ENCODE results near the gene MTAP.

The MTAP gene

DNA sequence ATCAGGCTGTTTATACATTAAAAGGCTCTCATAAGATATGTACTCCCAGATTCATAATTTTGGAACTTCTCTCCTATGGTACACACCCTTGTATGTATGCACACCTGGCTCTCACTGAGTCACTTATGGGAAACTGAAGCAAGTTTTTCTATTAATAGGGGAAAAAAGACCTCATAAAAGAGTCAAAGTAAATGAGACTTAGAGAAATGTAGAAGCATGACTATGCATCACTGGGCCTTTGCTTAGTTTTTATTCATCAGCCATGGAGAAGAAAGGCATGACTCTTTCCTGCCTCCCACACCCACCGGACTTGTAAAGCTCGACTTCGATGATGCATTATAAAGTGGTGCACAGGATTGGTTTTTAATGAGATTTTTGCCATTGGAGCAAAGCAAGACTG is 28.2 kb downstream of the MTAP start:
- no peaks in the 10 kb centered on the region for H3K27me3 ChIP-seq (ENCODE audit: insufficient read depth, low read length, poor library complexity, severe bottlenecking)
- H3K9me2 ChIP-seq (replicated peaks; ENCODE audit: low read depth, low read length) = no peaks in the 10 kb centered on the region
- H3F3A ChIP-seq (ENCODE audit: low read depth) = no peaks in the 10 kb centered on the region
- peaks cover 24% of the 10 kb centered on the region; the same call in 1 of the 2 replicates for H3K79me2 ChIP-seq (ENCODE audit: insufficient read depth, low read length)
- H3K4me1 ChIP-seq (ENCODE audit: insufficient read depth, low read length, poor library complexity, severe bottlenecking) = no peaks in the 10 kb centered on the region
- no peak overlapping the region for H3K4me2 ChIP-seq (ENCODE audit: low read depth, low read length, poor library complexity, severe bottlenecking)
- TF ChIP-seq, protein P1, sequence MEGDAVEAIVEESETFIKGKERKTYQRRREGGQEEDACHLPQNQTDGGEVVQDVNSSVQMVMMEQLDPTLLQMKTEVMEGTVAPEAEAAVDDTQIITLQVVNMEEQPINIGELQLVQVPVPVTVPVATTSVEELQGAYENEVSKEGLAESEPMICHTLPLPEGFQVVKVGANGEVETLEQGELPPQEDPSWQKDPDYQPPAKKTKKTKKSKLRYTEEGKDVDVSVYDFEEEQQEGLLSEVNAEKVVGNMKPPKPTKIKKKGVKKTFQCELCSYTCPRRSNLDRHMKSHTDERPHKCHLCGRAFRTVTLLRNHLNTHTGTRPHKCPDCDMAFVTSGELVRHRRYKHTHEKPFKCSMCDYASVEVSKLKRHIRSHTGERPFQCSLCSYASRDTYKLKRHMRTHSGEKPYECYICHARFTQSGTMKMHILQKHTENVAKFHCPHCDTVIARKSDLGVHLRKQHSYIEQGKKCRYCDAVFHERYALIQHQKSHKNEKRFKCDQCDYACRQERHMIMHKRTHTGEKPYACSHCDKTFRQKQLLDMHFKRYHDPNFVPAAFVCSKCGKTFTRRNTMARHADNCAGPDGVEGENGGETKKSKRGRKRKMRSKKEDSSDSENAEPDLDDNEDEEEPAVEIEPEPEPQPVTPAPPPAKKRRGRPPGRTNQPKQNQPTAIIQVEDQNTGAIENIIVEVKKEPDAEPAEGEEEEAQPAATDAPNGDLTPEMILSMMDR (conservative IDR thresholded peaks at IDR 0.05; ENCODE audit: low read length) = no peak
- no peak for TF ChIP-seq EZH2phosphoT487 (IDR thresholded peaks at IDR 0.05; ENCODE audit: borderline replicate concordance)
- H2AFZ ChIP-seq (ENCODE audit: low read length) = no peak overlapping the region
- no peak overlapping the region for H3K4me3 ChIP-seq (ENCODE audit: low read length, poor library complexity, severe bottlenecking)
- H3K36me3 ChIP-seq (ENCODE audit: insufficient read depth, low read length) = peaks cover 77% of the 10 kb centered on the region; the same call in 1 of the 2 replicates
- H3K9me3 ChIP-seq (ENCODE audit: insufficient read depth, low read depth, low read length) = no peaks in the 10 kb centered on the region
- H4K20me1 ChIP-seq (ENCODE audit: insufficient read depth, low read length, poor library complexity, severe bottlenecking) = peaks cover 4% of the 10 kb centered on the region
- no peak overlapping the region for H3K9ac ChIP-seq (ENCODE audit: low read depth, low read length, poor library complexity, severe bottlenecking)

DNA sequence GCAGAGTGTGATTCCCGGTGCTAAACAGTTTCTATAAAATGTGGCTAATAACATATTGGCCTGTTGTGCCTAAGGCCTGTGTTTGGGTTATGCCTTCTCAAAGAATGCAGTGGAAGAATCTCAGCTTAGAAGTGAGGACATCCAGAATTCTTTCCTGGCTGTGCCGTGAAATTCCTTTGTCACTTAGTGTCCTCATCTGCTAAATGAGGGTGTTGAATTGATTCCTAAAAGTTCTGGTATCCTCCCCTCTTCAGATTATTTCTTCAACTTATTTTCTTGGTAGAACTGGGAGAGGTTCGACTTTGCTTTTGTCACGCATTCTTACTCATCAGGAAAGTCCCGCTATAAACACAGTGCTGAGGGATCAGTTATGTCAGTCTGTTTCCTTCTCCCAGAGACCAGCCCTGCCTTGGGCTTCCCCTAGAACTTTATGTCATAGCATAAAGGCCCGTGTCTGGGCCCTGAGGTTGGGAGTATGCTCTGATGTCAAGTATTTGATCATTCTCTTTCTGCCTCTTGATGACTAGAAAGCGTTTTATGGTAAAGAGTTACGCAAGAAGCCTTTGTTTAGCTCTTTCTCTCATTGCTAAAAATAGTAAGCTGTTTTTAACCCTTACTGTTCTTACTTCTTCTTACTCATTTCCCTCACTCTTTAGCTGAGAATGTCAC is 29.5 kb downstream of the MTAP start:
- H3K4me1 ChIP-seq (ENCODE audit: insufficient read depth, low read length, poor library complexity, severe bottlenecking) = no peaks in the 10 kb centered on the region
- H3K27me3 ChIP-seq (ENCODE audit: insufficient read depth, low read length, poor library complexity, severe bottlenecking) = no peaks in the 10 kb centered on the region
- H3K79me2 ChIP-seq (ENCODE audit: insufficient read depth, low read length) = peaks cover 23% of the 10 kb centered on the region; the same call in 1 of the 2 replicates
- no peak overlapping the region for H2AFZ ChIP-seq (ENCODE audit: low read length)
- no peaks in the 10 kb centered on the region for H3K9me3 ChIP-seq (ENCODE audit: insufficient read depth, low read depth, low read length)
- no peaks in the 10 kb centered on the region for H3K9me2 ChIP-seq (replicated peaks; ENCODE audit: low read depth, low read length)
- no peak overlapping the region for H3K9ac ChIP-seq (ENCODE audit: low read depth, low read length, poor library complexity, severe bottlenecking)
- TF ChIP-seq, protein P1 (conservative IDR thresholded peaks at IDR 0.05; ENCODE audit: low read length) = no peak
- no peak for TF ChIP-seq EZH2phosphoT487 (IDR thresholded peaks at IDR 0.05; ENCODE audit: borderline replicate concordance)
- peaks cover 76% of the 10 kb centered on the region; the same call in 1 of the 2 replicates for H3K36me3 ChIP-seq (ENCODE audit: insufficient read depth, low read length)
- H3K4me2 ChIP-seq (ENCODE audit: low read depth, low read length, poor library complexity, severe bottlenecking) = no peak overlapping the region
- no peaks in the 10 kb centered on the region for H3F3A ChIP-seq (ENCODE audit: low read depth)
- peaks cover 4% of the 10 kb centered on the region for H4K20me1 ChIP-seq (ENCODE audit: insufficient read depth, low read length, poor library complexity, severe bottlenecking)
- H3K4me3 ChIP-seq (ENCODE audit: low read length, poor library complexity, severe bottlenecking) = no peak overlapping the region

DNA sequence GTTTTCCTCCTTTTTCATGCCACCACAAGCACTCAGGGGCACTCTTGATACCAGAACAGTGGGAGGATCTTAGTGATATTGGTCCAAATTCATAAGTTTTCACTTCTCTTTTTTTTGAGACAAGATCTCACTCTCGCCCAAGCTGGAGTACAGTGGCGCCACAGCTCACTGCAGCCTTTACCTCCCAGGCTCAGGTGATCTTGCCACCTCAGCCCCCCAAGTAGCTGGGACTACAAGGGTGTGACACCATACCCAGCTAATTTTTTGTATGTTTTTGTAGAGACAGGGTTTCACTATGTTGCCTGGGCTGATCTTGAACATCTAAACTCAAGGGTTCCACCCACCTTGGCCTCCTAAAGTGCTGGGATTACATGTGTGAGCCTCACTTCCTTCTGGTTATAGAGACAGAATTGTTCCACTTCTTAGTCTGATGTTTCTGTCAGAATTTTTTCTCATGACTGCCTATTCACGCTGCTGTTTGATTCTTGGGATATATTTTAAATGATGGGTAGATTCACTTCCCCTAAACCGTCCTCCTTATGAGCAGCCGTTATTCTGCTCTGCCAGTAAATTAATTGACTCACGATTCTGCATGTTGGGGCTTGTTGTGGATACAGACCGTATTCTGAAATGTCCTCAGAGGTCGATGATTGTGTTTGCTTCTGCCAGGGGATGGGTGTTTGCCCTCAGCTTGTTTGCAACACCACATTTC is 30.8 kb downstream of the MTAP start:
- Histone ChIP-seq H3K79me2 (ENCODE audit: insufficient read depth, low read length) (peaks cover 16% of the 10 kb centered on the region; the same call in 1 of the 2 replicates), H3K4me2 (ENCODE audit: low read depth, low read length, poor library complexity, severe bottlenecking) (no peak overlapping the region), H3K27me3 (ENCODE audit: insufficient read depth, low read length, poor library complexity, severe bottlenecking) (no peaks in the 10 kb centered on the region), H3K9ac (ENCODE audit: low read depth, low read length, poor library complexity, severe bottlenecking) (no peak overlapping the region), H3K4me3 (ENCODE audit: low read length, poor library complexity, severe bottlenecking) (no peak overlapping the region), H3K9me3 (ENCODE audit: insufficient read depth, low read depth, low read length) (no peaks in the 10 kb centered on the region), H3F3A (ENCODE audit: low read depth) (no peaks in the 10 kb centered on the region), H3K9me2 (replicated peaks; ENCODE audit: low read depth, low read length) (no peaks in the 10 kb centered on the region), H3K36me3 (ENCODE audit: insufficient read depth, low read length) (peaks cover 83% of the 10 kb centered on the region; the same call in 1 of the 2 replicates), H3K4me1 (ENCODE audit: insufficient read depth, low read length, poor library complexity, severe bottlenecking) (peaks cover 7% of the 10 kb centered on the region), H2AFZ (ENCODE audit: low read length) (no peak overlapping the region), H4K20me1 (ENCODE audit: insufficient read depth, low read length, poor library complexity, severe bottlenecking) (peaks cover 8% of the 10 kb centered on the region)
- TF ChIP-seq EZH2phosphoT487 (IDR thresholded peaks at IDR 0.05; ENCODE audit: borderline replicate concordance) = no peak
- TF ChIP-seq, protein P1 (conservative IDR thresholded peaks at IDR 0.05; ENCODE audit: low read length) = no peak
